OCI-LY7 (cell line): ENCODE measurements around the gene TRIML2. TPM values are rescaled to one million over a fixed set of nuclear protein-coding genes. Genes with fewer than 3 reads are reported as not detected.

Source experiments
- BruUV-seq: library from RNA; stranded (reverse); fragments of 400-500 nt; replicated peaks from 2 replicates; lab custom pipeline; 2021; lab: Mats Ljungman, UMichigan
- CTCF ChIA-PET: fragments of 300-600 bp; sonication (Branson Sonifier 250); formaldehyde crosslinking; loops from one replicate; lab custom pipeline; 2022; ENCODE audit warnings: antibody characterized with exemption; ENCODE audit not compliant: unreplicated experiment; lab: Charles Lee
- POLR2A ChIA-PET: fragments of 300-600 bp; sonication (Branson Sonifier 250); formaldehyde crosslinking; loops from one replicate; lab custom pipeline; 2022; ENCODE audit warnings: antibody characterized with exemption; lab: Charles Lee
- DNase-seq: peaks from one replicate; pipeline ENCODE4 v3.0.0-alpha.2; 2015; ENCODE audit warnings: low spot score
- H2AFZ ChIP-seq: fragments of 200-600 bp; sonication (generic), shearing (Covaris generic); 2 replicates; pipeline ENCODE4 v1.6.1; 2014; ENCODE audit warnings: mild to moderate bottlenecking, antibody characterized with exemption, low read length, moderate library complexity
- H3K27ac ChIP-seq: fragments of 200-600 bp; sonication (generic); 2 replicates; pipeline ENCODE4 v1.5.1; 2014; ENCODE audit warnings: mixed run types, low read depth, mild to moderate bottlenecking, moderate library complexity, low read length, inconsistent platforms; ENCODE audit not compliant: poor library complexity, severe bottlenecking
- H3K36me3 ChIP-seq: fragments of 200-600 bp; sonication (generic); 2 replicates; pipeline ENCODE4 v1.6.1; 2014; ENCODE audit warnings: mild to moderate bottlenecking, antibody characterized with exemption, low read length, moderate library complexity, mixed read lengths; ENCODE audit not compliant: insufficient read depth
- H3K4me1 ChIP-seq: fragments of 200-600 bp; sonication (generic); 2 replicates; pipeline ENCODE4 v1.5.1; 2014; ENCODE audit warnings: mild to moderate bottlenecking, low read length; ENCODE audit not compliant: insufficient read depth, poor library complexity, severe bottlenecking
- H3K4me2 ChIP-seq: fragments of 200-600 bp; sonication (generic); 2 replicates; pipeline ENCODE4 v1.6.1; 2014; ENCODE audit warnings: mild to moderate bottlenecking, low read length
- H3K4me3 ChIP-seq: fragments of 200-600 bp; sonication (generic); 2 replicates; pipeline ENCODE4 v1.5.1; 2014; ENCODE audit warnings: mild to moderate bottlenecking, low read depth, low read length; ENCODE audit not compliant: poor library complexity, severe bottlenecking
- H3K79me2 ChIP-seq: fragments of 200-600 bp; sonication (generic); 2 replicates; pipeline ENCODE4 v1.6.1; 2016; ENCODE audit warnings: low read depth, mild to moderate bottlenecking, low read length, moderate library complexity, mixed read lengths; ENCODE audit not compliant: insufficient read depth
- H3K9me2 ChIP-seq: fragments of 200-600 bp; sonication (generic); 2 replicates; pipeline ENCODE4 v1.6.1; 2016; ENCODE audit warnings: mild to moderate bottlenecking, low read length, mixed read lengths; ENCODE audit not compliant: insufficient read depth
- H3K9me3 ChIP-seq: fragments of 200-600 bp; sonication (generic); 2 replicates; pipeline ENCODE4 v1.6.1; 2014; ENCODE audit warnings: mild to moderate bottlenecking, mixed run types, low read length, mixed read lengths
- H4K20me1 ChIP-seq: fragments of 200-600 bp; sonication (generic); 2 replicates; pipeline ENCODE4 v1.6.1; 2014; ENCODE audit warnings: mild to moderate bottlenecking, antibody characterized with exemption, low read length, moderate library complexity, mixed read lengths; ENCODE audit not compliant: insufficient read depth
- CTCF ChIP-seq: fragments of 200-600 bp; sonication (generic); conservative IDR thresholded peaks from 2 replicates; pipeline ENCODE4 v1.5.1; 2014; ENCODE audit warnings: mild to moderate bottlenecking, antibody characterized with exemption, low read length, moderate library complexity, mixed read lengths
- EZH2phosphoT487 ChIP-seq: fragments of 200-600 bp; sonication (generic); IDR thresholded peaks from 2 replicates; pipeline ENCODE4 v1.6.1; 2018; ENCODE audit warnings: low read depth, borderline replicate concordance, mild to moderate bottlenecking, mixed run types, antibody characterized with exemption, low read length, moderate library complexity, mixed read lengths
- intact Hi-C: fragments of 100-400 bp; cut with micrococcal nuclease; formaldehyde crosslinking; loops from one replicate; pipeline ENCODE4 v1.10.0; 2022; ENCODE audit not compliant: unreplicated experiment
- total RNA-seq, 2 experiments: library from RNA; depleted of rRNA in 1 of 2; stranded (reverse); fragments of >200 nt in 1 of 2; shearing (Covaris generic) in 1 of 2; gene quantifications; 2 replicates each; pipeline ENCODE4 v1.2.3, GENCODE V29; 2014 to 2022

TRIML2 gene
- total RNA-seq, 2 experiments from 2014 or later: not detected

GRCh38 chr4:188113156-188113555, 3.8 kb upstream of the TRIML2 start:
- Histone ChIP-seq H3K27ac (no peak overlapping the region), H4K20me1 (no peaks in the 10 kb centered on the region), H2AFZ (no peak overlapping the region), H3K4me3 (no peak overlapping the region), H3K36me3 (no peaks in the 10 kb centered on the region), H3K4me1 (no peaks in the 10 kb centered on the region), H3K9me3 (no peaks in the 10 kb centered on the region), H3K4me2 (no peak overlapping the region), H3K9me2 (no peaks in the 10 kb centered on the region), H3K79me2 (no peaks in the 10 kb centered on the region)
- TF ChIP-seq CTCF: no peak
- no peak for TF ChIP-seq EZH2phosphoT487
- no TSS peak for BruUV-seq
- ChIA-PET CTCF (no interaction called here), POLR2A (interaction anchor here (0.7 kb wide), 1 partner anchor 49 kb away, joined by 3 read pairs; no protein-coding TSS in a partner anchor)
- no peak for DNase-seq
- intact Hi-C loops: no loop called here

GRCh38 chr4:188111955-188112354, 2.6 kb upstream of the TRIML2 start:
- no TSS peak for BruUV-seq
- no peak for DNase-seq
- H3K79me2 ChIP-seq: no peaks in the 10 kb centered on the region
- no peak overlapping the region for H2AFZ ChIP-seq
- H3K27ac ChIP-seq: no peak overlapping the region
- no peaks in the 10 kb centered on the region for H4K20me1 ChIP-seq
- H3K4me2 ChIP-seq: no peak overlapping the region
- POLR2A ChIA-PET: interaction anchor here (1.0 kb wide), 1 partner anchor 12 kb away, joined by 3 read pairs; no protein-coding TSS in a partner anchor
- no peaks in the 10 kb centered on the region for H3K9me2 ChIP-seq
- TF ChIP-seq EZH2phosphoT487 (no peak), CTCF (no peak)
- H3K4me3 ChIP-seq: no peak overlapping the region
- H3K9me3 ChIP-seq: no peaks in the 10 kb centered on the region
- no peaks in the 10 kb centered on the region for H3K36me3 ChIP-seq
- no peaks in the 10 kb centered on the region for H3K4me1 ChIP-seq
- intact Hi-C loops: no loop called here
- CTCF ChIA-PET: no interaction called here

GRCh38 chr4:188110741-188111471, 1.5 kb upstream of the TRIML2 start:
- no peak for DNase-seq
- no peak overlapping the region for H2AFZ ChIP-seq
- H4K20me1 ChIP-seq: no peaks in the 10 kb centered on the region
- CTCF ChIA-PET: no interaction called here
- intact Hi-C loops: no loop called here
- no TSS peak for BruUV-seq
- no peaks in the 10 kb centered on the region for H3K79me2 ChIP-seq
- H3K9me2 ChIP-seq: no peaks in the 10 kb centered on the region
- no peak overlapping the region for H3K4me2 ChIP-seq
- POLR2A ChIA-PET: interaction anchor here (0.6 to 0.7 kb wide), 2 partner anchors 90 to 763 kb away, joined by 3 read pairs; no protein-coding TSS in a partner anchor
- TF ChIP-seq EZH2phosphoT487 (no peak), CTCF (no peak)
- no peaks in the 10 kb centered on the region for H3K9me3 ChIP-seq
- no peaks in the 10 kb centered on the region for H3K36me3 ChIP-seq
- H3K4me1 ChIP-seq: no peaks in the 10 kb centered on the region
- no peak overlapping the region for H3K27ac ChIP-seq
- H3K4me3 ChIP-seq: no peak overlapping the region
